Neutrophil (primary cell): ENCODE results near the gene NOP14.
"Not testable (repeated sequence)": the region's sequence is repeated elsewhere in the genome, so short reads cannot be mapped to it uniquely, and the experiment has no call there.

ENCODE experiments used
- H3K27ac ChIP-seq: fragments of 200-600 bp; sonication (generic); 2 replicates; pipeline ENCODE4 v1.5.1; 2016; ENCODE audit warnings: mild to moderate bottlenecking, moderate library complexity
- H3K27me3 ChIP-seq: fragments of 200-600 bp; sonication (generic); 2 replicates; pipeline ENCODE4 v1.6.0; 2016; ENCODE audit warnings: mild to moderate bottlenecking
- H3K36me3 ChIP-seq: fragments of 200-600 bp; sonication (generic); 2 replicates; pipeline ENCODE4 v1.5.1; 2017
- H3K4me1 ChIP-seq, 2 experiments: fragments of 200-600 bp in 1 of 2; sonication (generic) in 1 of 2; 1 replicate in 1 of 2; 2 replicates in 1 of 2; pipeline versions ENCODE4 v1.5.1 to v1.6.1; 2013 to 2016; ENCODE audit warnings: low read depth in 1 of 2, low read length in 1 of 2, mild to moderate bottlenecking in 1 of 2, moderate library complexity in 1 of 2; ENCODE audit not compliant: control insufficient read depth in 1 of 2, insufficient read depth in 1 of 2
- H3K4me3 ChIP-seq, 2 experiments: fragments of 200-600 bp in 1 of 2; sonication (generic) in 1 of 2; 1 replicate in 1 of 2; 2 replicates in 1 of 2; pipeline ENCODE4 v1.5.1; 2013 to 2016; ENCODE audit warnings: low read depth in 1 of 2, low read length in 1 of 2, mild to moderate bottlenecking in 1 of 2, moderate library complexity in 1 of 2
- H3K9me3 ChIP-seq: fragments of 200-600 bp; sonication (generic); 2 replicates; pipeline ENCODE4 v1.5.1; 2016
- CTCF ChIP-seq: fragments of 200-600 bp; sonication (generic); IDR thresholded peaks from 2 replicates; pipeline ENCODE4 v1.5.1; 2016; ENCODE audit warnings: antibody characterized with exemption

NOP14 gene

GRCh38 chr4:2950221-2950989 is 12.8 kb downstream of the NOP14 start:
- TF ChIP-seq CTCF: no peak
- Histone ChIP-seq H3K27ac (no peak overlapping the region), H3K4me3 (no peak overlapping the region), H3K27me3 (no peaks in the 10 kb centered on the region), H3K36me3 (peaks cover 54% of the 10 kb centered on the region), H3K4me1 (no peaks in the 10 kb centered on the region), H3K9me3 (no peaks in the 10 kb centered on the region)

DNA sequence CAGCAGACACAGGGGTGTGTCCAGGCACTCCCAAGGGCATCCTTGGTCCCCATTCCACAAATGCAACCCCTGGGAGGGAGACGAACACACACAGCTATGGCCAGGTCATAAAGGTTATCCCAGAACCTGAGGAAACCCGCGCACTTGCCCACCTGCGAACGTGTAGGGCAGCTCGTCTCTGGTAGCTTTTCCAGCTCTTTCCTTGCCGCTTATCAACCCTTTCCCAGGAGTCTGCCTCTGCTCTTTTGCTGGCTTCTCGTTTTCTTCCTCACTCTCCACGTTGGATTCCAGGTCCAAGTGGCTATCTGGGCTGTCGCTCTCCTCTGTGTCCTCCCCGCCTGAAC is 13.5 kb downstream of the NOP14 start:
- H3K4me1 ChIP-seq: no peaks in the 10 kb centered on the region
- no peak overlapping the region for H3K27ac ChIP-seq
- no peak for TF ChIP-seq CTCF
- no peaks in the 10 kb centered on the region for H3K27me3 ChIP-seq
- no peaks in the 10 kb centered on the region for H3K9me3 ChIP-seq
- no peak overlapping the region for H3K4me3 ChIP-seq
- H3K36me3 ChIP-seq: peaks cover 54% of the 10 kb centered on the region

GRCh38 chr4:2948895-2949781 is 14.1 kb downstream of the NOP14 start:
- Histone ChIP-seq H3K36me3 (peaks cover 54% of the 10 kb centered on the region), H3K4me3 (no peak overlapping the region)
- no peak for TF ChIP-seq CTCF

DNA sequence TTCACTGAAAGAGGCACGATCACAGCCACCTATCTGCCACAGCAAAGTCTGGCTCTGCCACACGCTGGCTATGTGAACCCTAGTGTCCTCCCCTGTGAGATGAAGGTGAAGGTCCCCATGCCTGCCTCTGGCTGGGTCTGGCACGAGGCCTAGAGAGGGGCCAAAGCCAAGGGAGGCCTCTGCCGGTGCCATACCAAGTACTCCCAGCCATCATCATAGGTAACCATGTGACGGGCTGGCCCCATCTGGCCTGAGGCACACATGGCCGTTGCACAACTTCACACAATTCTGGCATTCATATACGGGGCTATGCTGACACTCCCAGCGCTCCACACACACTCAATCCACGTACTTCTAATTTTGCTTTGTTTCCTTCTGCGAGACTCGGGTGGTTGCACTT is 15.3 kb downstream of the NOP14 start:
- Histone ChIP-seq H3K36me3 (peaks cover 54% of the 10 kb centered on the region), H3K27ac (no peak overlapping the region), H3K4me3 (no peak overlapping the region), H3K9me3 (no peaks in the 10 kb centered on the region), H3K27me3 (no peaks in the 10 kb centered on the region), H3K4me1 (no peaks in the 10 kb centered on the region)
- TF ChIP-seq CTCF: no peak

More at GRCh38 chr4:2948895-2949781, 14.1 kb downstream of the NOP14 start:
- H3K27ac ChIP-seq: no peak overlapping the region
- H3K27me3 ChIP-seq: no peaks in the 10 kb centered on the region
- H3K9me3 ChIP-seq: no peaks in the 10 kb centered on the region
- H3K4me1 ChIP-seq: no peaks in the 10 kb centered on the region

DNA sequence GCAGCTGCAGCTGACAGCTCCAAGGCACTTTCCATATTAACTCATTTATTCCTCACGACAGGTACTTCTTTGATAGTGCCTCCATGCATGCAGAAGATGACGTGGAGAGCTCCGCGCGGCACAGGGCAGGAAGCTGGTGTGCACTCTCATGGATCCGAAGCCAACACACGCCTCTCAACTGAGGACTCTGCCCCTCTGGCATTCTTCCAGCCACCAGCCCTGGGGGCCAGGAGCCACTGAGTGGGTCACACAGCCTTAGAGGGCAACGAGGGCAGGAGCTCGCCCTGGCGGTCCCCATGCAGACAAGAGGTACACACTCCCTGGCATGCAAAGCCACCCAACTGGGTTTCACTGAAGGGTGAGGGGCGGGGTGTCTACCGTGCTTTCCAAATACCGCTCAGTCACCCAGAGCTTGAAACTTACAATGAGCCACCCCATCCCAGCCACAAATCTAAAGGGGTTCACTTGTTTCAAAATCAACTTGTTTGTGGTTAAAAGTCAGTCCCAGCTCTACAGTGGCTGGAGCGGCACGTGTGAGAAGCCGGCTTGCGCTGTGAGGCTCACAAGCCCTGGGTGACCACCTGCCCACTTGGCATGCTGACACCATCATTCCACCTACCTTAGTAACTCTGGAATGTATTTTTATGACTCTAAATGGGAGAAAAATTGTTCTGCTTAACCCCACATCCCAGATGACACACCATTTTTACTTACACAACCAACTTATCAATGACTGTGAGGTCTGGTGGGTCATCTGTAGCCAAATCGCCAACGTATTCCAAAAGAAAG is 16.2 kb downstream of the NOP14 start:
- no peak overlapping the region for H3K27ac ChIP-seq
- H3K4me1 ChIP-seq: no peaks in the 10 kb centered on the region
- H3K27me3 ChIP-seq: no peaks in the 10 kb centered on the region
- H3K4me3 ChIP-seq: no peak overlapping the region
- H3K9me3 ChIP-seq: no peaks in the 10 kb centered on the region
- TF ChIP-seq CTCF: no peak
- peaks cover 61% of the 10 kb centered on the region for H3K36me3 ChIP-seq

GRCh38 chr4:2945619-2946604 is 17.3 kb downstream of the NOP14 start:
- H3K9me3 ChIP-seq, H3K4me3 ChIP-seq, H3K4me1 ChIP-seq, H3K27me3 ChIP-seq, H3K27ac ChIP-seq: not testable (repeated sequence)
- H3K36me3 ChIP-seq: peaks cover 63% of the 10 kb centered on the region
